Measurements from ENCODE around the gene ATAD3C. TPM values are rescaled to one million over a fixed set of nuclear protein-coding genes. Genes with fewer than 3 reads are reported as not detected.
A peak's percentile ranks its signal among the peaks of the same experiment; 100 is the strongest.

The ATAD3C gene
- total RNA-seq, 1 experiment from 2014 or later, result 1.4 TPM

- peaks cover 48% of the 10 kb centered on the region for H3K4me1 ChIP-seq (ENCODE audit: insufficient read depth, low read length)
- H2AFZ ChIP-seq (ENCODE audit: low read length), result no peak overlapping the region
- no peak for TF ChIP-seq EZH2phosphoT487 (IDR thresholded peaks at IDR 0.05; ENCODE audit: borderline replicate concordance, low read length)
- TF ChIP-seq EZH2 (IDR thresholded peaks at IDR 0.05; ENCODE audit: low read length, unreplicated experiment), result no peak
- TF ChIP-seq CTCF (conservative IDR thresholded peaks at IDR 0.05; ENCODE audit: low read depth, low read length), result no peak
- H3K36me3 ChIP-seq (ENCODE audit: low read depth, low read length), result no peaks in the 10 kb centered on the region
- H3K9ac ChIP-seq (ENCODE audit: low read length), result no peak overlapping the region
- no peak for ATAC-seq
- H3K27me3 ChIP-seq (ENCODE audit: low read length), result no peaks in the 10 kb centered on the region
- peak overlapping the region; percentile 89; the same call in 1 of the 2 replicates for H3K27ac ChIP-seq (ENCODE audit: low read length)
- no peaks in the 10 kb centered on the region for H4K20me1 ChIP-seq (ENCODE audit: low read length)
- no peaks in the 10 kb centered on the region for H3K9me3 ChIP-seq (ENCODE audit: low read length)
- ChIA-PET POLR2A (ENCODE audit: unreplicated experiment) (interaction anchor here (0.6 kb wide), 1 partner anchor 24 kb away, joined by 3 read pairs; no protein-coding TSS in a partner anchor), CTCF (no interaction called here)
- H3F3A ChIP-seq (ENCODE audit: low read length, unreplicated experiment), result peaks cover 4% of the 10 kb centered on the region
- peak overlapping the region; percentile 78 for H3K4me2 ChIP-seq (ENCODE audit: low read length)
- no peak overlapping the region for H3K4me3 ChIP-seq (ENCODE audit: low read length)
- intact Hi-C loops (cut with micrococcal nuclease), result no loop called here
- peaks cover 13% of the 10 kb centered on the region for H3K79me2 ChIP-seq (ENCODE audit: low read length)
- no peak for DNase-seq
- H3K9me2 ChIP-seq (replicated peaks; ENCODE audit: low read length), result no peaks in the 10 kb centered on the region
- no TSS peak for BruUV-seq (replicated peaks)
These were observed 17.1 kb upstream of the ATAD3C start for GRCh38 chr1:1432274-1432950.

GRCh38 chr1:1432951-1433803, 16.3 kb upstream of the ATAD3C start:
- H3K36me3 ChIP-seq (ENCODE audit: low read depth, low read length), result no peaks in the 10 kb centered on the region
- H3K9ac ChIP-seq (ENCODE audit: low read length), result peak overlapping the region; percentile 73
- BruUV-seq (replicated peaks), result no TSS peak
- H3K4me1 ChIP-seq (ENCODE audit: insufficient read depth, low read length), result peaks cover 48% of the 10 kb centered on the region
- no peaks in the 10 kb centered on the region for H4K20me1 ChIP-seq (ENCODE audit: low read length)
- ATAC-seq (peak; percentile 59), DNase-seq (peak; percentile 96)
- H3K27ac ChIP-seq (ENCODE audit: low read length), result peak overlapping the region; percentile 89
- peaks cover 13% of the 10 kb centered on the region for H3K79me2 ChIP-seq (ENCODE audit: low read length)
- CTCF ChIA-PET, result no interaction called here
- no peaks in the 10 kb centered on the region for H3K9me3 ChIP-seq (ENCODE audit: low read length)
- TF ChIP-seq EZH2 (IDR thresholded peaks at IDR 0.05; ENCODE audit: low read length, unreplicated experiment), result no peak
- no peak for TF ChIP-seq CTCF (conservative IDR thresholded peaks at IDR 0.05; ENCODE audit: low read depth, low read length)
- TF ChIP-seq EZH2phosphoT487 (IDR thresholded peaks at IDR 0.05; ENCODE audit: borderline replicate concordance, low read length), result no peak
- H2AFZ ChIP-seq (ENCODE audit: low read length), result peak overlapping the region; percentile 58; the same call in 1 of the 2 replicates
- POLR2A ChIA-PET (ENCODE audit: unreplicated experiment), result interaction anchor here (0.6 kb wide), 2 partner anchors 25 to 223 kb away, joined by 3 to 6 read pairs; no protein-coding TSS in a partner anchor
- H3K4me2 ChIP-seq (ENCODE audit: low read length), result peak overlapping the region; percentile 78
- no peaks in the 10 kb centered on the region for H3K9me2 ChIP-seq (replicated peaks; ENCODE audit: low read length)
- intact Hi-C loops (cut with micrococcal nuclease), result no loop called here
- H3K4me3 ChIP-seq (ENCODE audit: low read length), result peak overlapping the region; percentile 40
- H3F3A ChIP-seq (ENCODE audit: low read length, unreplicated experiment), result peaks cover 4% of the 10 kb centered on the region
- no peaks in the 10 kb centered on the region for H3K27me3 ChIP-seq (ENCODE audit: low read length)

All from PC-3 (cell line).